ENCODE data around the gene MRPL37.

- no peak for TF ChIP-seq CTCF (tag by site-specific recombination; IDR thresholded peaks at IDR 0.05)
- no peak for TF ChIP-seq ZEB2 (tag by site-specific recombination; IDR thresholded peaks at IDR 0.05)
- no peak for TF ChIP-seq GLI4 (tag by site-specific recombination; IDR thresholded peaks at IDR 0.05)
- no peak for TF ChIP-seq ZBTB7A (tag by site-specific recombination; IDR thresholded peaks at IDR 0.05; ENCODE audit: low read depth)
- TF ChIP-seq ZNF514 (tag by site-specific recombination; IDR thresholded peaks at IDR 0.05) = no peak
These were observed 39.0 kb downstream of the MRPL37 start for GRCh38 chr1:54239035-54239383.

Measured in HEK293 (cell line).